Testis (tissue), 2 donors: Measurements from ENCODE around the gene PLCL2.

Experiments
- CTCF ChIP-seq, 3 experiments: fragments of 450-650 bp in 2 of 3; fragments of 200-600 bp in 1 of 3; sonication (generic) in 1 of 3; IDR thresholded peaks; one replicate each; pipeline ENCODE4 v1.5.1; 2016 to 2019; ENCODE audit warnings: antibody characterized with exemption in 3 of 3, mild to moderate bottlenecking in 2 of 3, moderate library complexity in 1 of 3
- POLR2A ChIP-seq: fragments of 450-650 bp; IDR thresholded peaks from one replicate; pipeline ENCODE4 v1.6.1; 2017; ENCODE audit warnings: antibody characterized with exemption, mild to moderate bottlenecking, moderate library complexity

DNA sequence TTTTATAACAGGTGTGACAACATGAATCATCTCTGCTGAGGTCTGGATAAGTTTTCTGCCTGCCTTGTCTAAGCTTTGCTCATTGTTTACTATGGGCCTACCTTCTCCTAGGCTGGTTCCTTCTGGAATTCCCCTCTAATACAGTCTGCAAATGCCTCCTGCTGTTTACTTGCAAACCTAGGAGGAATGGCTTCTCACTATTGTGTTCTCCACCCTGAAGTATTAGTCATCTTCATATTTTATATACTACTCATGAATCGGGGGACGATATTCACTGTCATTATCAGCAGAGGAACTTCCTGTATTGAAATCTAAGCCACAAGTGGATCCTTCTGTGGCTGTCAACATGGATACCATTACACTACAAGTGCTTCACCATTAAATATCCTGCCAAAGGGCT, 154.8 kb downstream of the PLCL2 start:
- TF ChIP-seq CTCF (IDR thresholded peaks at IDR 0.05) (no peak), POLR2A (no peak)
